WI38 (cell line): ENCODE results near the gene STUB1.

ENCODE experiments used
- H3K4me3 ChIP-seq: 2 replicates; pipeline ENCODE4 v1.5.1; 2011; ENCODE audit warnings: low read depth, mild to moderate bottlenecking, control low read depth, low read length
- CTCF ChIP-seq: IDR thresholded peaks from 2 replicates; pipeline ENCODE4 v1.5.1; 2012; ENCODE audit warnings: low read depth, mild to moderate bottlenecking, control low read depth, low read length

STUB1 gene

DNA sequence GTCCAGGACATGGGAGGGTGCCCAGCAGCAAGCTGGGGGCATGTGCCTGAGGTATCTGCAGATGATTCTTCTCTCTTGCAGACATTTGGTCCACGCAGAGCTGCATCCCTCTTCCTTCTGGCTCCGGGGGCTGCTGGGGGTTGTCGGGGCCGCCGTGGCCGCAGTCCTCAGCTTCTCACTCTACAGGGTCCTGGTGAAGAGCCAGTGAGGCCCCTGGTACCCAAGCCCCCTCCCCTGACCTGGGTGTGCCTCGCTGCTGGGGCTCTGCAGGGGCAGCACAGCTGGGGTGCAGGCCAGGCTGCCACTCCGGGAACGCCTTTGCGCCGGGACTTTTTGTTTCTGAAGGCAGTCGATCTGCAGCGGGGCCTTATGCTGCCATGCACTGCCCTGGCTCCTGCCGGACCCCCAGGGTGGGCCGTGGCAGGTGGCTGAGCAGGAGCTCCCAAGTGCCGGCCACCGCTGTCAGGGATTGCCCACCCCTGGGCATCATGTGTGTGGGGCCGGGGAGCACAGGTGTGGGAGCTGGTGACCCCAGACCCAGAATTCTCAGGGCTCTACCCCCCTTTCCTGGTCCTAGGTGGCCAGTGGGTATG lies 6.7 kb upstream of the STUB1 start:
- no peak for TF ChIP-seq CTCF
- no peak overlapping the region for H3K4me3 ChIP-seq

- no peak for TF ChIP-seq CTCF
- H3K4me3 ChIP-seq, result no peak overlapping the region
Observed at GRCh38 chr16:674214-674881, 5.9 kb upstream of the STUB1 start.

DNA sequence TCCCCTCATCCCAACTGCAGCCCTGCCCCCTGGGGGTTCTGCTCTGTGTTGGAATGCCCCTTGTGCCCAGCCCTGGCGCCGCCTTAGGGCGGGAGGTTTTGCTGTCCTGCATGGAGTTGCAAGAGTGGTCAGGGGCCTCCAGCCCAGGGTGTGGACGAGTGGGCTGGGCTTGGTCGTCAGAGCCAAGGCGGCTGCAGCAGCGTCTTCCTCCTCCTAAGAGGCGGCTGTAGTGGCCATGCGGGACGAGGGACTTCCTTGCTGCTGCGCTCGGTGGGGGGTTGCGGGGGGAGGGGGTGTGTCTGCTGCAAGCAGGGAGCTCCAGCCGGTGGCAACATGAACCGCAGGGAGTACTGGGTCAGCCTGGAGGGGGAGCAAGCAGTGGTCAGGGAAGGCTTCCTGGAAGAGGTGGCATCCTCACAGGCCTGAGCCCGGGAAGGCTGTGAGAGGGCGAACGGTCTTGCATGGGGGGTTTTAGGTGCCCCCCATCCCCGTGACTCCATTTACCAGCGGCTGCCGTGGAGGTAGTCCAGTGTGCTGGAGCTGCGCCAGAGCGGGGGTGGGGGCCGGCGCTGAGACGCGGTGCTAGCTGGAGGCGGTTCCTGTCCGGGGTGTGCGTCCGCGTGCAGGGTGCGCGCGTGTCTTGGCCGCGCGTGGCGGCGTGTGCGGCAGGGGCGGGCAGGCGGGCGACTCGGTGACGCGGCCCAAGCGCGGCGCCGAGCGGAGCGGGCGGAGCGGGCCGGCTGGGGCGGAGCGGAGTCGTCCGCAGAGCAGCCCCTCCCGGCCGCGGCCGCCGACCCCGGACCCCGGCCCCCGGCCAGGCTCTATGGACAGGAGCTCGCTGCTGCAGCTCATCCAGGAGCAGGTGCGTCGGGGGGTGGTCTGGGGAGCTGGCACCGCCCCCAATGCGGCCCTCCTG lies 5.0 kb upstream of the STUB1 start, which contains the start of gene RHBDL1:
TSS of gene RHBDL1 (plus strand) at position 704 of the 916 bp plus-strand sequence. CDS start at position 824, 120 bp downstream.
- no peak within 1 kb of the TSS for H3K4me3 ChIP-seq
- no peak for TF ChIP-seq CTCF

GRCh38 chr16:675884-676564 lies 4.2 kb upstream of the STUB1 start:
- no peak overlapping the region for H3K4me3 ChIP-seq
- TF ChIP-seq CTCF, result no peak

DNA sequence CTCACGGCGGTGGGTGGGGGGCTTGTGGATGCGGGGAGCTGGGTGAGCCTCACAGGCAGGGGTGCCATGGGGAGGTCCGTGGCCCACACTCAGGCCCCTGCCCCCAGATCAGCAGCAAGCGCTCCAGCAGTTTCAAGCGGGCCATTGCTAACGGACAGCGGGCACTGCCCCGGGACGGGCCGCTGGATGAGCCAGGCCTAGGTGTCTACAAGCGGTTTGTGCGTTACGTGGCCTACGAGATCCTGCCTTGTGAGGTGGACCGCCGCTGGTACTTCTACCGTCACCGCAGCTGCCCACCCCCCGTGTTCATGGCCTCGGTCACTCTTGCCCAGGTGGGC lies 3.7 kb upstream of the STUB1 start:
- no peak for TF ChIP-seq CTCF
- H3K4me3 ChIP-seq, result no peak overlapping the region

DNA sequence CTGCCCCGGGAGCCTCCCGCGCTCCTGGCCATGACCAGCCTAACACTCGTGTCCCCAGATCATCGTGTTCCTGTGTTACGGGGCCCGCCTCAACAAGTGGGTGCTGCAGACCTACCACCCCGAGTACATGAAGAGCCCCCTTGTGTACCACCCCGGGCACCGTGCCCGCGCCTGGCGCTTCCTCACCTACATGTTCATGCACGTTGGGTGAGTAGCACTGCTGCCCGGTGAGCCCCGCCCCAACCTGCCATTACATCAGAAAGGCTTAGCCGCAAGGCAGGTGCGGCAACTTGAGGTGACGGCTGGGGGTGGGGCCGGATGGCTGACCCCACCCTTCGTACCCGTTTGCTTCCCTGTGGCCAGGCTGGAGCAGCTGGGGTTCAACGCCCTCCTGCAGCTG lies 3.3 kb upstream of the STUB1 start:
- no peak overlapping the region for H3K4me3 ChIP-seq
- TF ChIP-seq CTCF, result no peak
